ENCODE results near the gene MRM2. TPM values are rescaled to one million over a fixed set of nuclear protein-coding genes. Genes with fewer than 3 reads are reported as not detected.
A peak's percentile ranks its signal among the peaks of the same experiment; 100 is the strongest.
"Not testable (repeated sequence)": the region's sequence is repeated elsewhere in the genome, so short reads cannot be mapped to it uniquely, and the experiment has no call there.

Gene MRM2
- total RNA-seq, 1 donor from 2014 or later: 18.9 TPM

- no peaks in the 10 kb centered on the region for H3K9me3 Mint-ChIP-seq (ENCODE audit: unreplicated experiment)
- peaks cover 21% of the 10 kb centered on the region for H3K4me1 Mint-ChIP-seq (ENCODE audit: unreplicated experiment)
- no peak for DNase-seq (ENCODE audit: extremely low spot score, unreplicated experiment)
These were observed 28.0 kb upstream of the MRM2 start for GRCh38 chr7:2269991-2270460.

GRCh38 chr7:2269089-2269990, 27.3 kb upstream of the MRM2 start:
- H3K4me1 Mint-ChIP-seq (ENCODE audit: unreplicated experiment): peaks cover 21% of the 10 kb centered on the region
- H3K4me3 Mint-ChIP-seq (ENCODE audit: unreplicated experiment); H3K9me3 Mint-ChIP-seq (ENCODE audit: unreplicated experiment); DNase-seq (ENCODE audit: extremely low spot score, unreplicated experiment); H3K27me3 Mint-ChIP-seq (ENCODE audit: unreplicated experiment): not testable (repeated sequence)
- H3K36me3 Mint-ChIP-seq (ENCODE audit: unreplicated experiment): peaks cover 12% of the 10 kb centered on the region
- H3K27ac Mint-ChIP-seq (ENCODE audit: unreplicated experiment): peak overlapping the region; percentile 59

More at GRCh38 chr7:2269991-2270460, 28.0 kb upstream of the MRM2 start:
- H3K27me3 Mint-ChIP-seq (ENCODE audit: unreplicated experiment): no peaks in the 10 kb centered on the region
- peak overlapping the region; percentile 53 for H3K27ac Mint-ChIP-seq (ENCODE audit: unreplicated experiment)
- H3K4me3 Mint-ChIP-seq (ENCODE audit: unreplicated experiment): no peak overlapping the region
- no peak for TF ChIP-seq CTCF (IDR thresholded peaks at IDR 0.05)
- peaks cover 13% of the 10 kb centered on the region for H3K36me3 Mint-ChIP-seq (ENCODE audit: unreplicated experiment)

GRCh38 chr7:2266911-2267310, 24.9 kb upstream of the MRM2 start:
- peaks cover 21% of the 10 kb centered on the region for H3K4me1 Mint-ChIP-seq (ENCODE audit: unreplicated experiment)
- no peak overlapping the region for H3K4me3 Mint-ChIP-seq (ENCODE audit: unreplicated experiment)

DNA sequence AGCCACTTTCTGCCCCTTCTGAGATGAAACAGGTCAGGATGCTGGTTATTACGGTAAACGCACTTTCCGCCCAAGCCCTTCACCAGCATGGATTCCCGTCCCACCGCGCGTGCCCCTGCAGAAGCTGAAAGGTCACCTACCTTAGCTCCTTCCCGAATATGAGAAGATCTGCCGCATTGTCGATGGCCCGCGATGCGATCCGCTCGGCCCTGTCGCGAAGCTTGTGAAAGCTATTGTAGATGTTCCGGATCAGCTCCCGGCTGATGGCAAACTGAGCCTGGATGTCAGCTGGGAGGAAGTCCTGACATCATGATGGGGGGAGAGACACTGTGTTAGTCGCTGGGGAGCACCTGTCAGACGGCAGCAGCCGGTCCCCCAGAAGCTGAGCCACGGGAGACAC, 22.2 kb upstream of the MRM2 start:
- no peak overlapping the region for H3K27ac Mint-ChIP-seq (ENCODE audit: unreplicated experiment)
- no peaks in the 10 kb centered on the region for H3K27me3 Mint-ChIP-seq (ENCODE audit: unreplicated experiment)
- peaks cover 19% of the 10 kb centered on the region for H3K36me3 Mint-ChIP-seq (ENCODE audit: unreplicated experiment)
- TF ChIP-seq CTCF (IDR thresholded peaks at IDR 0.05): no peak
- no peak overlapping the region for H3K4me3 Mint-ChIP-seq (ENCODE audit: unreplicated experiment)
- H3K9me3 Mint-ChIP-seq (ENCODE audit: unreplicated experiment): no peaks in the 10 kb centered on the region
- peaks cover 6% of the 10 kb centered on the region for H3K4me1 Mint-ChIP-seq (ENCODE audit: unreplicated experiment)
- DNase-seq (ENCODE audit: extremely low spot score, unreplicated experiment): no peak

More at GRCh38 chr7:2266911-2267310, 24.9 kb upstream of the MRM2 start:
- no peak for TF ChIP-seq CTCF (IDR thresholded peaks at IDR 0.05)
- Mint-ChIP-seq H3K27me3 (ENCODE audit: unreplicated experiment) (no peaks in the 10 kb centered on the region), H3K27ac (ENCODE audit: unreplicated experiment) (peak overlapping the region; percentile 50), H3K9me3 (ENCODE audit: unreplicated experiment) (no peaks in the 10 kb centered on the region), H3K36me3 (ENCODE audit: unreplicated experiment) (peaks cover 16% of the 10 kb centered on the region)
- no peak for DNase-seq (ENCODE audit: extremely low spot score, unreplicated experiment)

GRCh38 chr7:2263176-2263575, 21.2 kb upstream of the MRM2 start:
- Mint-ChIP-seq H3K36me3 (ENCODE audit: unreplicated experiment) (peaks cover 19% of the 10 kb centered on the region), H3K27me3 (ENCODE audit: unreplicated experiment) (no peaks in the 10 kb centered on the region), H3K4me3 (ENCODE audit: unreplicated experiment) (no peak overlapping the region), H3K9me3 (ENCODE audit: unreplicated experiment) (no peaks in the 10 kb centered on the region), H3K4me1 (ENCODE audit: unreplicated experiment) (peaks cover 5% of the 10 kb centered on the region), H3K27ac (ENCODE audit: unreplicated experiment) (no peak overlapping the region)
- DNase-seq (ENCODE audit: extremely low spot score, unreplicated experiment): no peak
- TF ChIP-seq CTCF (IDR thresholded peaks at IDR 0.05): no peak

Data from osteocyte (in vitro differentiated cells).